ENCODE results near the gene KCNK7.

KCNK7 gene

GRCh38 chr11:65610404-65610803 lies 14.8 kb upstream of the KCNK7 start:
- peak in 1 of 2 donors; percentile 38 for DNase-seq

GRCh38 chr11:65609665-65610064 lies 14.1 kb upstream of the KCNK7 start:
- DNase-seq: no peak

- DNase-seq: no peak
Measured at GRCh38 chr11:65609229-65609628, 13.6 kb upstream of the KCNK7 start.

- no peak for DNase-seq
Measured at GRCh38 chr11:65607614-65608426, 12.2 kb upstream of the KCNK7 start.

- peak; percentile 80 for DNase-seq
Measured at GRCh38 chr11:65606876-65607613, 11.4 kb upstream of the KCNK7 start.

- no peak for DNase-seq
Measured at GRCh38 chr11:65604258-65604657, 8.7 kb upstream of the KCNK7 start.

GRCh38 chr11:65599955-65600246 lies 4.3 kb upstream of the KCNK7 start:
- DNase-seq: no peak

GRCh38 chr11:65599216-65599954 lies 3.8 kb upstream of the KCNK7 start:
- no peak for DNase-seq

GRCh38 chr11:65598258-65598699 lies 2.7 kb upstream of the KCNK7 start:
- DNase-seq: no peak

- no peak for DNase-seq
Measured at GRCh38 chr11:65596520-65596919, 920 bp upstream of the KCNK7 start.

- no peak for DNase-seq
Measured at GRCh38 chr11:65595131-65595530, 469 bp downstream of the KCNK7 start.

GRCh38 chr11:65593518-65594414 lies 1.8 kb downstream of the KCNK7 start:
- peak in 1 of 2 donors; percentile 44 for DNase-seq

GRCh38 chr11:65592858-65593517 lies 2.6 kb downstream of the KCNK7 start:
- DNase-seq: no peak

- DNase-seq: no peak
Measured at GRCh38 chr11:65591939-65592857, 3.4 kb downstream of the KCNK7 start.

- no peak for DNase-seq
Measured at GRCh38 chr11:65590240-65590738, 5.3 kb downstream of the KCNK7 start.

- no peak for DNase-seq
Measured at GRCh38 chr11:65589444-65590239, 6.0 kb downstream of the KCNK7 start.

GRCh38 chr11:65588199-65589054 lies 7.2 kb downstream of the KCNK7 start:
- peak; percentile 64 to 74 for DNase-seq

- DNase-seq: peak in 1 of 2 donors; percentile 65
Measured at GRCh38 chr11:65586676-65587075, 8.9 kb downstream of the KCNK7 start.

- DNase-seq: no peak
Measured at GRCh38 chr11:65586247-65586630, 9.4 kb downstream of the KCNK7 start.

Measured in inflammatory macrophage treated with lipopolysaccharide for 1 hour (primary cell).